Thyroid gland (tissue), 4 donors: ENCODE results near the gene DDX23. TPM values are rescaled to one million over a fixed set of nuclear protein-coding genes. Genes with fewer than 3 reads are reported as not detected.
A peak's percentile ranks its signal among the peaks of the same experiment; 100 is the strongest.

ENCODE experiments used
- DNase-seq, 2 donors: peaks; one replicate each; pipeline ENCODE4 v3.0.0-alpha.2; 2019
- H3K27ac ChIP-seq, 3 donors: fragments of 200-600 bp; sonication (generic); 1 replicate in 2 of 3; 2 replicates in 1 of 3; pipeline ENCODE4 v1.5.1; 2016 to 2019; ENCODE audit warnings: mild to moderate bottlenecking in 1 of 3, moderate library complexity in 1 of 3
- H3K27me3 ChIP-seq: fragments of 200-600 bp; sonication (generic); one replicate; pipeline ENCODE4 v1.5.1; 2019
- H3K36me3 ChIP-seq, 2 donors: fragments of 200-600 bp; sonication (generic); one replicate each; pipeline ENCODE4 v1.5.1; 2016 to 2019
- H3K4me1 ChIP-seq, 2 donors: fragments of 200-600 bp; sonication (generic); one replicate each; pipeline ENCODE4 v1.5.1; 2017 to 2019
- H3K4me3 ChIP-seq, 3 donors: fragments of 200-600 bp; sonication (generic); replicated peaks in 1 of 3; 1 replicate in 2 of 3; 2 replicates in 1 of 3; pipeline ENCODE4 v1.5.1; 2016; ENCODE audit warnings: mild to moderate bottlenecking in 1 of 3
- H3K9me3 ChIP-seq: fragments of 200-600 bp; sonication (generic); one replicate; pipeline ENCODE4 v1.5.1; 2017
- POLR2A ChIP-seq, 2 donors: fragments of 450-650 bp; IDR thresholded peaks; one replicate each; pipeline ENCODE4 v1.6.1; 2017; ENCODE audit warnings: antibody characterized with exemption in 2 of 2, mild to moderate bottlenecking in 2 of 2, moderate library complexity in 1 of 2
- WGBS, 2 donors: methylation state at CpG; one replicate each; pipeline ENCODE4 v1.1.5; 2017; 5-methylcytosine and 5-hydroxymethylcytosine counted together
- intact Hi-C: fragments of 100-400 bp; cut with DNase I; formaldehyde crosslinking; loops from one replicate; pipeline ENCODE4 v1.15.1; 2023
- total RNA-seq, 4 donors: library from RNA; depleted of rRNA; stranded (reverse); fragments of >200 nt; gene quantifications; one replicate each; pipeline ENCODE4 v1.2.3, GENCODE V29; 2016
- TF ChIP-seq, protein P1 (sequence below), 6 experiments: fragments of 200-600 bp in 3 of 6; fragments of 450-650 bp in 3 of 6; sonication (generic) in 3 of 6; IDR thresholded peaks; one replicate each; pipeline ENCODE4 v1.5.1; 2016 to 2019; ENCODE audit warnings: antibody characterized with exemption in 6 of 6, mild to moderate bottlenecking in 2 of 6, inconsistent platforms in 1 of 6, moderate library complexity in 1 of 6

DDX23 gene
- 10 to 100 TPM; 59.4 to 88.2 (median 70.9) TPM for total RNA-seq

DNA sequence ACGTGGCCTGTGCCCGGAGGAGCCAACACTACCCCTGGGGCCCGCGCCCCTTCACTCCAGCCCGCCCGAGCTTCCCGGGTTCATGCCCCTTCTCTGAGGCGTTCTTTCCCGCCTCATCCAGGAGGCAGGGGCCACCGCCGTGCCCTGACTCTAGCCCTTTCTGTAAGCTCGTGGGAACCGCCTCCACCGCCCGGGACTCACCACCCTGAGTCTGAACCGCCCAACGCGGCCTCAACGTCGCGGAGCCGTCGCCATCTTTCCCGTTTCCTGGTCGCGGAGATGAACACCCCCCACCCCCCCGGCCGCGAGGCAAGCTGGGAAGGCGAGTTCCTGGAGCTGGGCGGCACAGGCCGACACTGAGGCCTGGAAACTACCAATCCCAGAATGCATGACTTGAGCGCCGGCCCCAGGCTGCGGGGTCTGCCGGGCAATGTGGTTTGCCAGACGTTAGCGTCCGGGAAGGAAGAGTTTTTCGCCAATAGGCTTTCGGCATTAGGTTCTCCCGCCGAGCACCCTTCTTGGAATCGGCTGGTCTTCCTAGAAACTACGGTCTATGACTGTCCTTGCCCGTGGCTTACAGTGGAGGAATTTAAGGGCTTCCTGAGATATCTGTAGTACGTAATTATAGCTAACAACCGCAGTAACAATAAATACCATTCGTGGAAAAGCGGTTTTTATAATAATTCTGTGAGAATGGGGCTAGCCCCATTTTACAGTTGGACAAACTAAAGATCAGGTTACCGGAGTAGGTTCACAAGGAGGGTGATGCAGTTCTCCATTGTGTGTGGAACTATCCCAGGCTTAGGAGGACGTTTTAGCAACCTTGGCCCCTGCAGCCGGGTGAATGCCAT is at the start of gene DDX23:
TSS of gene DDX23 (minus strand) at position 281 of the 851 bp plus-strand sequence. CDS start 6,381 bp downstream, outside the sequence.
- WGBS, 2 donors = 0 to 1% methylated on average over 31 to 53 of the region's 53 CpGs
- TF ChIP-seq, protein P1, sequence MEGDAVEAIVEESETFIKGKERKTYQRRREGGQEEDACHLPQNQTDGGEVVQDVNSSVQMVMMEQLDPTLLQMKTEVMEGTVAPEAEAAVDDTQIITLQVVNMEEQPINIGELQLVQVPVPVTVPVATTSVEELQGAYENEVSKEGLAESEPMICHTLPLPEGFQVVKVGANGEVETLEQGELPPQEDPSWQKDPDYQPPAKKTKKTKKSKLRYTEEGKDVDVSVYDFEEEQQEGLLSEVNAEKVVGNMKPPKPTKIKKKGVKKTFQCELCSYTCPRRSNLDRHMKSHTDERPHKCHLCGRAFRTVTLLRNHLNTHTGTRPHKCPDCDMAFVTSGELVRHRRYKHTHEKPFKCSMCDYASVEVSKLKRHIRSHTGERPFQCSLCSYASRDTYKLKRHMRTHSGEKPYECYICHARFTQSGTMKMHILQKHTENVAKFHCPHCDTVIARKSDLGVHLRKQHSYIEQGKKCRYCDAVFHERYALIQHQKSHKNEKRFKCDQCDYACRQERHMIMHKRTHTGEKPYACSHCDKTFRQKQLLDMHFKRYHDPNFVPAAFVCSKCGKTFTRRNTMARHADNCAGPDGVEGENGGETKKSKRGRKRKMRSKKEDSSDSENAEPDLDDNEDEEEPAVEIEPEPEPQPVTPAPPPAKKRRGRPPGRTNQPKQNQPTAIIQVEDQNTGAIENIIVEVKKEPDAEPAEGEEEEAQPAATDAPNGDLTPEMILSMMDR (IDR thresholded peaks at IDR 0.05) = peak in 1 of 6 experiments; percentile 8
- TF ChIP-seq POLR2A (IDR thresholded peaks at IDR 0.05) = peak in 1 of 2 donors; percentile 75
- H3K27me3 ChIP-seq = no peaks in the 10 kb centered on the region

DNA sequence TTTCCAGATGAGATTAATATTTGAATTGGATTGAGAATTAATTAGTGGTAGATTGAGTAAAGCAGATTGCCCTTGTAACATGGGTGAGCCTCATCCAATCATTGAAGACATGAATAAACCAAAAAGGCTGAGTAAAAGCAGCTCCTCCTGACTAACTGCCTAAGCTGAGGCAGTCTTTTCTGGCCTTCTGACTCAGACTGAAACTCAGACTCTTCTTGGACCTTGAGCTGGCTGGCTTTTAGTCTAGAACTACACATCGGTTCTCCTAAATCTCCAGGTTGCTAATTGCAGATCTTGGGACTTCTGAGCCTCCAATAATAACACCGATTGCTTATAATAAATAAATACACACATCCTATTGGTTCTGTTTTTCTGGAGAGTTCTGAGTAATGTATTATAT is 49.3 kb upstream of the DDX23 start:
- Histone ChIP-seq H3K9me3 (no peaks in the 10 kb centered on the region), H3K27me3 (no peaks in the 10 kb centered on the region), H3K36me3 (no peaks in the 10 kb centered on the region), H3K4me3 (no peak overlapping the region), H3K27ac (no peak overlapping the region), H3K4me1 (peaks cover 0 to 6% of the 10 kb centered on the region in 2 donors)
- TF ChIP-seq, protein P1 (IDR thresholded peaks at IDR 0.05) = no peak
- TF ChIP-seq POLR2A (IDR thresholded peaks at IDR 0.05) = no peak
- no peak for DNase-seq
- 88 to 94% methylated on average over 2 of the region's 2 CpGs for WGBS, 2 donors
- intact Hi-C loops = no loop called here

More for the DNA sequence above, at the start of gene DDX23:
- Histone ChIP-seq H3K9me3 (no peaks in the 10 kb centered on the region), H3K36me3 (no peaks in the 10 kb centered on the region), H3K4me3 (peak within 1 kb of the TSS; percentile 56 to 97 (median 91)), H3K4me1 (peaks cover 14 to 16% of the 10 kb centered on the region in 2 donors), H3K27ac (peak within 1 kb of the TSS; percentile 62 to 85 (median 69))
- DNase-seq = peak; percentile 95
- intact Hi-C loops = no loop called here

DNA sequence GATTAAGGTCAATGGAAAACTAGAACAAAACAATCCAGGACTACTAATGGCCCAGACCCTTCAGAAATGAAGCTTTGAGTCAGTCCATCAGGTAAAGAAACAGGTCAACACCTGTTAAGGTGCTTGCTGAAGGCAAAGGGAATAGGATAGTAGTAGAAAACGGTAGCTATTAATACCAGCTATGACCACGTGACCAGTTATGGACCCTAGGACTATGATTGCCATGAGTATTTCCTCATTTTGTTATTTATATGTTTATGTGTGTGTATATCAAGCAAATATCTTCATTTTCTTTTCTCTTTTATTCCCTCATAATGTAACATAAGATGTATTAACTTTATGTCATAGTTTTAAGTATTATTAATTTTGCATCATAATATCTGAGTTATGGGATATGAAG is 47.7 kb upstream of the DDX23 start:
- H3K4me1 ChIP-seq = peaks cover 0 to 6% of the 10 kb centered on the region in 2 donors
- no peaks in the 10 kb centered on the region for H3K27me3 ChIP-seq
- H3K9me3 ChIP-seq = no peaks in the 10 kb centered on the region
- TF ChIP-seq, protein P1 (IDR thresholded peaks at IDR 0.05) = no peak
- no peak for TF ChIP-seq POLR2A (IDR thresholded peaks at IDR 0.05)
- 73 to 76% methylated on average over 2 of the region's 2 CpGs for WGBS, 2 donors
- H3K27ac ChIP-seq = no peak overlapping the region
- H3K36me3 ChIP-seq = no peaks in the 10 kb centered on the region
- H3K4me3 ChIP-seq = no peak overlapping the region
- intact Hi-C loops = no loop called here
- DNase-seq = no peak

- 68 to 81% methylated on average over 1 of the region's 1 CpG for WGBS, 2 donors
- Histone ChIP-seq H3K4me3 (no peak overlapping the region), H3K9me3 (no peaks in the 10 kb centered on the region), H3K27ac (no peak overlapping the region), H3K4me1 (peaks cover 0 to 8% of the 10 kb centered on the region in 2 donors), H3K36me3 (no peaks in the 10 kb centered on the region), H3K27me3 (no peaks in the 10 kb centered on the region)
- TF ChIP-seq, protein P1 (IDR thresholded peaks at IDR 0.05) = no peak
- no peak for TF ChIP-seq POLR2A (IDR thresholded peaks at IDR 0.05)
- intact Hi-C loops = no loop called here
- DNase-seq = no peak
Observed at GRCh38 chr12:48894271-48894670, 42.3 kb upstream of the DDX23 start.
